ENCODE measurements around the gene KREMEN1.

DNA sequence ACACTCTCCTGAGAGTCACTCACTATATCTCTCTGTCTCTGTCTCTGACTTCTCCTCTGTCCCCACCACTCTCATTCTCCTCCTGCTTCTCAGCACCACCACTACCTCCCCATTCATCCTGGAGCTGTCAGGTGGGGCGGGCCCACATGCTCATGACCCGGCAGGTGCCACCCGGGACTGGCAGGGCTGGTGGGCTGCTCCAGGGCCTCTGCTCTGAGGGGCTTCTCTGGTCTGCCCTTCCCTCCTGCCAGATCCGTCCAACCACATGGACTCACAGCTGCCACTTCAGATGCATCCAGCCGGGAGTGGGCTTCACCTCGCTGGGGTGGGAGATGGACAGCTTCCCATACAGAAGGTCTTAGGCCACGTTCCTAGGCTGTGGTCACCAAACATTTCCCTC is 128.1 kb downstream of the KREMEN1 start:
- TF ChIP-seq, protein P1, sequence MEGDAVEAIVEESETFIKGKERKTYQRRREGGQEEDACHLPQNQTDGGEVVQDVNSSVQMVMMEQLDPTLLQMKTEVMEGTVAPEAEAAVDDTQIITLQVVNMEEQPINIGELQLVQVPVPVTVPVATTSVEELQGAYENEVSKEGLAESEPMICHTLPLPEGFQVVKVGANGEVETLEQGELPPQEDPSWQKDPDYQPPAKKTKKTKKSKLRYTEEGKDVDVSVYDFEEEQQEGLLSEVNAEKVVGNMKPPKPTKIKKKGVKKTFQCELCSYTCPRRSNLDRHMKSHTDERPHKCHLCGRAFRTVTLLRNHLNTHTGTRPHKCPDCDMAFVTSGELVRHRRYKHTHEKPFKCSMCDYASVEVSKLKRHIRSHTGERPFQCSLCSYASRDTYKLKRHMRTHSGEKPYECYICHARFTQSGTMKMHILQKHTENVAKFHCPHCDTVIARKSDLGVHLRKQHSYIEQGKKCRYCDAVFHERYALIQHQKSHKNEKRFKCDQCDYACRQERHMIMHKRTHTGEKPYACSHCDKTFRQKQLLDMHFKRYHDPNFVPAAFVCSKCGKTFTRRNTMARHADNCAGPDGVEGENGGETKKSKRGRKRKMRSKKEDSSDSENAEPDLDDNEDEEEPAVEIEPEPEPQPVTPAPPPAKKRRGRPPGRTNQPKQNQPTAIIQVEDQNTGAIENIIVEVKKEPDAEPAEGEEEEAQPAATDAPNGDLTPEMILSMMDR (IDR thresholded peaks at IDR 0.05; ENCODE audit: low read depth, low read length, missing input control) = no peak
- TF ChIP-seq EGR1 (IDR thresholded peaks at IDR 0.05; ENCODE audit: low read depth in 2 of 2) = no peak
- TF ChIP-seq, protein P2, sequence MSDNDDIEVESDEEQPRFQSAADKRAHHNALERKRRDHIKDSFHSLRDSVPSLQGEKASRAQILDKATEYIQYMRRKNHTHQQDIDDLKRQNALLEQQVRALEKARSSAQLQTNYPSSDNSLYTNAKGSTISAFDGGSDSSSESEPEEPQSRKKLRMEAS (IDR thresholded peaks at IDR 0.05) = no peak
- no peak for TF ChIP-seq NR2F2 (IDR thresholded peaks at IDR 0.05)
- TF ChIP-seq YY1 (IDR thresholded peaks at IDR 0.05) = no peak
- TF ChIP-seq, protein P3, sequence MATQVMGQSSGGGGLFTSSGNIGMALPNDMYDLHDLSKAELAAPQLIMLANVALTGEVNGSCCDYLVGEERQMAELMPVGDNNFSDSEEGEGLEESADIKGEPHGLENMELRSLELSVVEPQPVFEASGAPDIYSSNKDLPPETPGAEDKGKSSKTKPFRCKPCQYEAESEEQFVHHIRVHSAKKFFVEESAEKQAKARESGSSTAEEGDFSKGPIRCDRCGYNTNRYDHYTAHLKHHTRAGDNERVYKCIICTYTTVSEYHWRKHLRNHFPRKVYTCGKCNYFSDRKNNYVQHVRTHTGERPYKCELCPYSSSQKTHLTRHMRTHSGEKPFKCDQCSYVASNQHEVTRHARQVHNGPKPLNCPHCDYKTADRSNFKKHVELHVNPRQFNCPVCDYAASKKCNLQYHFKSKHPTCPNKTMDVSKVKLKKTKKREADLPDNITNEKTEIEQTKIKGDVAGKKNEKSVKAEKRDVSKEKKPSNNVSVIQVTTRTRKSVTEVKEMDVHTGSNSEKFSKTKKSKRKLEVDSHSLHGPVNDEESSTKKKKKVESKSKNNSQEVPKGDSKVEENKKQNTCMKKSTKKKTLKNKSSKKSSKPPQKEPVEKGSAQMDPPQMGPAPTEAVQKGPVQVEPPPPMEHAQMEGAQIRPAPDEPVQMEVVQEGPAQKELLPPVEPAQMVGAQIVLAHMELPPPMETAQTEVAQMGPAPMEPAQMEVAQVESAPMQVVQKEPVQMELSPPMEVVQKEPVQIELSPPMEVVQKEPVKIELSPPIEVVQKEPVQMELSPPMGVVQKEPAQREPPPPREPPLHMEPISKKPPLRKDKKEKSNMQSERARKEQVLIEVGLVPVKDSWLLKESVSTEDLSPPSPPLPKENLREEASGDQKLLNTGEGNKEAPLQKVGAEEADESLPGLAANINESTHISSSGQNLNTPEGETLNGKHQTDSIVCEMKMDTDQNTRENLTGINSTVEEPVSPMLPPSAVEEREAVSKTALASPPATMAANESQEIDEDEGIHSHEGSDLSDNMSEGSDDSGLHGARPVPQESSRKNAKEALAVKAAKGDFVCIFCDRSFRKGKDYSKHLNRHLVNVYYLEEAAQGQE (IDR thresholded peaks at IDR 0.05) = no peak
- TF ChIP-seq RAD21 (IDR thresholded peaks at IDR 0.05) = no peak
- TF ChIP-seq RXRA (IDR thresholded peaks at IDR 0.05) = no peak

Data from liver (tissue), 3 donors.